SU-DHL-6 (cell line): Measurements from ENCODE around the gene ACER1.

ENCODE experiments used
- CTCF ChIP-seq: fragments of 200-600 bp; sonication (generic); IDR thresholded peaks from one replicate; pipeline ENCODE4 v1.5.1; 2017; ENCODE audit warnings: antibody characterized with exemption, mild to moderate bottlenecking, low read length, moderate library complexity; ENCODE audit not compliant: insufficient read depth, poor library complexity, severe bottlenecking
- EZH2phosphoT487 ChIP-seq: fragments of 200-600 bp; sonication (generic), shearing (Covaris generic); conservative IDR thresholded peaks from 2 replicates; pipeline ENCODE4 v1.6.1; 2018; ENCODE audit warnings: mild to moderate bottlenecking, antibody characterized with exemption, low read length, moderate library complexity, mixed read lengths

DNA sequence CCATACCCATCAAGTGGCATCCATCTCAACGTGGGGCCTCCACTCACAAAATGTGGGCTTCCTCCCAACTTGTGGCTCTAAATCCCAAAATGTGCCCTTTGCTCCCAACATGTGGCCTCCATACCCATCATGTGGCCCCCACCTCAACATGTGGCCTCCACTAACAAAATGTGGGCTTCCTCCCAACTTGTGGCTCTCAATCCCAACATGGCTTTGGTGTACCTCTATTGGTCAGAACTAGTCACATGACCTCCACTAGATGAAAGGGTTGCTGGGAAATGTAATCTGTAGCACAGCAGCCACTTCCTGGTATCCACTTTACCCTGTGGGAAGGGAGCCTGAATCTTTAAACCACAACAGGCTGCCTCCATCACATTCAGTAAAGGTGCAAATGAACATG, 10.1 kb upstream of the ACER1 start:
- TF ChIP-seq CTCF (no peak), EZH2phosphoT487 (no peak)
